KMS-11 (cell line): ENCODE measurements around the gene HS2ST1.
A peak's percentile ranks its signal among the peaks of the same experiment; 100 is the strongest.

Experiments used
- H2AFZ ChIP-seq: fragments of 200-600 bp; sonication (generic); 2 replicates; pipeline ENCODE4 v1.6.1; 2016; ENCODE audit warnings: antibody characterized with exemption, mixed run types, low read depth
- H3K27ac ChIP-seq: fragments of 200-600 bp; sonication (generic); 2 replicates; pipeline ENCODE4 v1.6.1; 2016; ENCODE audit warnings: mild to moderate bottlenecking, mixed run types
- H3K27me3 ChIP-seq: fragments of 200-600 bp; sonication (generic); 2 replicates; pipeline ENCODE4 v1.6.1; 2017; ENCODE audit warnings: mild to moderate bottlenecking, low read depth, mixed run types, moderate library complexity; ENCODE audit not compliant: insufficient read depth
- H3K36me3 ChIP-seq: fragments of 200-600 bp; sonication (generic); 2 replicates; pipeline ENCODE4 v1.6.1; 2017; ENCODE audit warnings: mild to moderate bottlenecking, mixed run types; ENCODE audit not compliant: insufficient read depth
- H3K4me1 ChIP-seq: fragments of 200-600 bp; sonication (generic); 2 replicates; pipeline ENCODE4 v1.6.1; 2016; ENCODE audit warnings: mild to moderate bottlenecking, low read depth, mixed run types; ENCODE audit not compliant: poor library complexity, severe bottlenecking
- H3K4me2 ChIP-seq: fragments of 200-600 bp; sonication (generic); 2 replicates; pipeline ENCODE4 v1.7.0; 2016; ENCODE audit warnings: mild to moderate bottlenecking, mixed run types
- H3K4me3 ChIP-seq: fragments of 200-600 bp; sonication (generic); IDR thresholded peaks from 2 replicates; pipeline ENCODE4 v1.6.1; 2017; ENCODE audit warnings: low read depth, low read length, mixed read lengths; ENCODE audit not compliant: insufficient read depth
- H3K79me2 ChIP-seq: fragments of 200-600 bp; sonication (generic); 2 replicates; pipeline ENCODE4 v1.6.1; 2016; ENCODE audit warnings: low read depth, mixed run types; ENCODE audit not compliant: insufficient read depth
- H3K9ac ChIP-seq: fragments of 200-600 bp; sonication (generic); 2 replicates; pipeline ENCODE4 v1.6.1; 2016; ENCODE audit warnings: mild to moderate bottlenecking, mixed run types
- H4K20me1 ChIP-seq: fragments of 200-600 bp; sonication (generic); 2 replicates; pipeline ENCODE4 v1.6.1; 2016; ENCODE audit warnings: mild to moderate bottlenecking, mixed run types; ENCODE audit not compliant: insufficient read depth
- TF ChIP-seq, protein P1 (sequence below): fragments of 200-600 bp; sonication (generic); conservative IDR thresholded peaks from 2 replicates; pipeline ENCODE4 v1.6.1; 2017; ENCODE audit warnings: low read depth, mild to moderate bottlenecking, antibody characterized with exemption, low read length, moderate library complexity, mixed read lengths

Gene HS2ST1

DNA sequence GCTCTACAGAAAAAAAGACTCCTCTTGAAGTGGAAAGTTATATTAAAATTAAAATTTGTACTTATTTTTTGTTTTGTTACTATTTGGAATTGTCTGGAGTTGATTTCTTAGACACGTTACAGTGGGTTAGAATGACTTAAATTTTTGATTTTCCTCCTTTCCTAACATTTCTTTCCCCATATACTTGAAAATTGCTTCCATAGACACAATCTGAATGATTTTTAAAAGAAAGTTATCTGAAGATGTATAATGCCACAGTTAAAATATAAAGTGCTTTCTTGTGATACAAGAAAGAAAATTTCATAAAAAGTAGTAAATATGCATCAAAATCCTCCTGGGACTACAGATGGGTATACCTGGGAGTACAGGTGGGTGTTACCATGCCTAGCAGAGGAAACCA is 2.3 kb downstream of the HS2ST1 start:
- H3K9ac ChIP-seq = no peak overlapping the region
- TF ChIP-seq, protein P1, sequence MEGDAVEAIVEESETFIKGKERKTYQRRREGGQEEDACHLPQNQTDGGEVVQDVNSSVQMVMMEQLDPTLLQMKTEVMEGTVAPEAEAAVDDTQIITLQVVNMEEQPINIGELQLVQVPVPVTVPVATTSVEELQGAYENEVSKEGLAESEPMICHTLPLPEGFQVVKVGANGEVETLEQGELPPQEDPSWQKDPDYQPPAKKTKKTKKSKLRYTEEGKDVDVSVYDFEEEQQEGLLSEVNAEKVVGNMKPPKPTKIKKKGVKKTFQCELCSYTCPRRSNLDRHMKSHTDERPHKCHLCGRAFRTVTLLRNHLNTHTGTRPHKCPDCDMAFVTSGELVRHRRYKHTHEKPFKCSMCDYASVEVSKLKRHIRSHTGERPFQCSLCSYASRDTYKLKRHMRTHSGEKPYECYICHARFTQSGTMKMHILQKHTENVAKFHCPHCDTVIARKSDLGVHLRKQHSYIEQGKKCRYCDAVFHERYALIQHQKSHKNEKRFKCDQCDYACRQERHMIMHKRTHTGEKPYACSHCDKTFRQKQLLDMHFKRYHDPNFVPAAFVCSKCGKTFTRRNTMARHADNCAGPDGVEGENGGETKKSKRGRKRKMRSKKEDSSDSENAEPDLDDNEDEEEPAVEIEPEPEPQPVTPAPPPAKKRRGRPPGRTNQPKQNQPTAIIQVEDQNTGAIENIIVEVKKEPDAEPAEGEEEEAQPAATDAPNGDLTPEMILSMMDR = no peak
- H2AFZ ChIP-seq = no peak overlapping the region
- H3K27ac ChIP-seq = no peak overlapping the region
- H3K36me3 ChIP-seq = no peaks in the 10 kb centered on the region
- peaks cover 46% of the 10 kb centered on the region for H3K79me2 ChIP-seq
- peaks cover 9% of the 10 kb centered on the region; the same call in 1 of the 2 replicates for H4K20me1 ChIP-seq
- H3K27me3 ChIP-seq = no peaks in the 10 kb centered on the region
- peak overlapping the region; percentile 82 for H3K4me2 ChIP-seq
- no peak overlapping the region for H3K4me3 ChIP-seq
- H3K4me1 ChIP-seq = peaks cover 19% of the 10 kb centered on the region

GRCh38 chr1:86922445-86922844 is 8.0 kb downstream of the HS2ST1 start:
- Histone ChIP-seq H4K20me1 (no peaks in the 10 kb centered on the region), H3K36me3 (no peaks in the 10 kb centered on the region), H3K4me1 (no peaks in the 10 kb centered on the region), H3K27me3 (no peaks in the 10 kb centered on the region), H3K4me2 (no peak overlapping the region), H2AFZ (no peak overlapping the region), H3K9ac (no peak overlapping the region), H3K27ac (no peak overlapping the region), H3K4me3 (no peak overlapping the region), H3K79me2 (peaks cover 8% of the 10 kb centered on the region; the same call in 1 of the 2 replicates)
- TF ChIP-seq, protein P1 = no peak

GRCh38 chr1:86924324-86924960 is 10.0 kb downstream of the HS2ST1 start:
- Histone ChIP-seq H4K20me1 (no peaks in the 10 kb centered on the region), H3K79me2 (no peaks in the 10 kb centered on the region; the same call in 1 of the 2 replicates), H3K9ac (no peak overlapping the region), H2AFZ (no peak overlapping the region), H3K36me3 (no peaks in the 10 kb centered on the region), H3K4me3 (no peak overlapping the region), H3K27me3 (no peaks in the 10 kb centered on the region), H3K4me2 (no peak overlapping the region), H3K27ac (no peak overlapping the region), H3K4me1 (peaks cover 5% of the 10 kb centered on the region)
- TF ChIP-seq, protein P1 = no peak

DNA sequence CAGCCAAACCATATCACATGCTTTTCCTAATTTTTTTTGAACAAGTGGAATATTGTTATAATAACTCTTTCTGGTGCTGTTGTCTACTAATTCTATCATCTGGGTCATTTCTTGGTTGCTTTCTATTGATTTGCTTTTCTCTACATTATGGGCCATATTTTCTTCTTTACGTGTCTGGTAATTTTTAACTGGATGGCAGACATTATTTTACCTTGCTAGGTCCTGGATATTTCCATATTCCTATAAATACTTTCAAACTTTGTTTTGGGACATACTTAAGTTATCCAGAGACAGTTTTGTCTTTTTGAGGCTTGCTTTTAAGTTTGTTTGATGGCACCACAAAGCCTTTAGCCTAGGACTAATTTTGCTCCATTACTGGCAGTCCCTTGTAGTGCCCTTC is 11.3 kb downstream of the HS2ST1 start:
- Histone ChIP-seq H3K36me3 (no peaks in the 10 kb centered on the region), H3K4me1 (peaks cover 5% of the 10 kb centered on the region), H3K4me3 (no peak overlapping the region), H3K27ac (no peak overlapping the region), H3K9ac (no peak overlapping the region), H3K27me3 (no peaks in the 10 kb centered on the region), H3K79me2 (no peaks in the 10 kb centered on the region; the same call in 1 of the 2 replicates), H2AFZ (no peak overlapping the region), H4K20me1 (no peaks in the 10 kb centered on the region), H3K4me2 (no peak overlapping the region)
- TF ChIP-seq, protein P1 = no peak
